Stomach (tissue), 9 donors: Measurements from ENCODE around the gene NR1D1. TPM values are rescaled to one million over a fixed set of nuclear protein-coding genes. Genes with fewer than 3 reads are reported as not detected.

Experiments used
- DNase-seq, 2 donors: peaks; one replicate each; pipeline versions ENCODE4 v3.0.0 to v3.0.0-alpha.2; 2013 to 2019
- H3K27ac ChIP-seq, 5 donors: fragments of 200-600 bp in 4 of 5; sonication (generic) in 4 of 5; one replicate each; pipeline ENCODE4 v1.5.1; 2013 to 2019; ENCODE audit warnings: mild to moderate bottlenecking in 1 of 5, moderate library complexity in 1 of 5
- H3K27me3 ChIP-seq, 3 donors: fragments of 200-600 bp; sonication (generic); one replicate each; pipeline ENCODE4 v1.5.1; 2017 to 2019; ENCODE audit warnings: mixed run types in 1 of 3
- H3K36me3 ChIP-seq, 4 donors: fragments of 200-600 bp; sonication (generic); 1 replicate in 3 of 4; 2 replicates in 1 of 4; pipeline ENCODE4 v1.5.1; 2016 to 2019
- H3K4me1 ChIP-seq, 4 donors: fragments of 200-600 bp; sonication (generic); one replicate each; pipeline ENCODE4 v1.5.1; 2016 to 2019
- H3K4me3 ChIP-seq, 4 donors: fragments of 200-600 bp; sonication (generic) in 3 of 4; one replicate each; pipeline ENCODE4 v1.5.1; 2016 to 2019; ENCODE audit warnings: mild to moderate bottlenecking in 1 of 4
- H3K9me3 ChIP-seq, 4 donors: fragments of 200-600 bp; sonication (generic); one replicate each; pipeline ENCODE4 v1.5.1; 2016 to 2019
- EP300 ChIP-seq: sonication (generic); formaldehyde crosslinking; IDR thresholded peaks from one replicate; pipeline ENCODE4 v1.6.1; 2017; ENCODE audit warnings: antibody characterized with exemption
- POLR2A ChIP-seq, 4 donors: fragments of 450-650 bp; IDR thresholded peaks; one replicate each; pipeline ENCODE4 v1.6.1; 2016; ENCODE audit warnings: antibody characterized with exemption in 4 of 4, control low read depth in 2 of 4, mild to moderate bottlenecking in 1 of 4, moderate library complexity in 1 of 4
- POLR2AphosphoS5 ChIP-seq, 3 donors: sonication (generic); formaldehyde crosslinking; IDR thresholded peaks; one replicate each; pipeline ENCODE4 v1.6.1; 2016; ENCODE audit warnings: antibody characterized with exemption in 3 of 3
- WGBS, 5 donors: extraction: QIAGEN DNeasy Blood & Tissue Kit in 3 of 5; methylation state at CpG; one replicate each; pipeline versions ENCODE4 v1.1.5 to v1.1.7; 2013 to 2018; 5-methylcytosine and 5-hydroxymethylcytosine counted together
- intact Hi-C: fragments of 100-400 bp; cut with DNase I; formaldehyde crosslinking; loops from one replicate; pipeline ENCODE4 v1.15.1; 2023; ENCODE audit warnings: low total_unique reads
- polyA plus RNA-seq, 3 donors: library from polyadenylated mRNA; stranded (reverse); fragments of 200-250 nt; gene quantifications; one replicate each; pipeline ENCODE4 v1.2.3, GENCODE V29; 2013
- total RNA-seq, 5 donors: library from RNA; depleted of rRNA; stranded (reverse); fragments of >200 nt; gene quantifications; one replicate each; pipeline versions ENCODE4 v1.1.0 to v1.2.3, GENCODE V29; 2014 to 2016
- TF ChIP-seq, protein P1 (sequence below), 7 experiments: fragments of 450-650 bp in 4 of 7; fragments of 200-600 bp in 3 of 7; sonication (generic) in 3 of 7; IDR thresholded peaks; one replicate each; pipeline ENCODE4 v1.5.1; 2016 to 2019; ENCODE audit warnings: antibody characterized with exemption in 7 of 7, control low read depth in 2 of 7, mild to moderate bottlenecking in 1 of 7
- donor health status: healthy with polysubstance abuse.
- donor health status: Bipolar disorder and iron deficiency.
- donor health status: healthy.

Gene NR1D1
- total and polyA plus RNA-seq, 8 donors: 2.8 to 20.5 (median 9.3) TPM

DNA sequence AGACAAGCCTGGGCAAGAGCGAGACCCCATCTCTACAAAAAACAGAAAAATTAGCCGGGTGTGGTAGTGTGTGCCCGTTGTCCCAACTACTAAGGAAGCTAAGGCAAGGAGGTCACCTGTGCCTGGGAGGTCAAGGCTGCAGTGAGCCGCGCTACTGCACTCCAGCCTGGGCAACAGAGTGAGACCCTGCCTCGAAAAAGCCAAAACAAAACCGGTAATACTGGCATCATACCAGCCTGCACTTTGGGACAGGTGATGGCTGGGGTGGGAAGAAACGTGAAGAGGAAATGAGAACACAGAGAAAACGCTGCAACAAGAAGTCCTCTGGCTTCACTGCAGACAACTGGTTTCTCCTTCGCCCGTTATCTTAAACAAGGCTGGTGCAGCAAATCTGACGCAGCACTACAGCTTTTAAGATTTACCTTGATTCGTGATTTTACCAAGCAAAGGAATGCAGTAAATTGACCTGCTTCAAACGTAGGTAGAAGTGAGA, 39.2 kb upstream of the NR1D1 start:
- DNase-seq: no peak
- no peaks in the 10 kb centered on the region for H3K27me3 ChIP-seq
- no peaks in the 10 kb centered on the region for H3K9me3 ChIP-seq
- peak overlapping the region; percentile 97 to 99 (median 99) for H3K27ac ChIP-seq
- peaks cover 20 to 66% (median 33%) of the 10 kb centered on the region in 4 donors for H3K4me1 ChIP-seq
- intact Hi-C loops: no loop called here
- peaks cover 26 to 62% (median 57%) of the 10 kb centered on the region in 4 donors for H3K36me3 ChIP-seq
- peak overlapping the region; percentile 55 to 87 (median 74) for H3K4me3 ChIP-seq
- 8 to 12% (median 11%) methylated on average over 14 of the region's 14 CpGs for WGBS, 5 donors
- no peak for TF ChIP-seq POLR2A (IDR thresholded peaks at IDR 0.05)
- no peak for TF ChIP-seq EP300
- no peak for TF ChIP-seq POLR2AphosphoS5 (IDR thresholded peaks at IDR 0.05)
- TF ChIP-seq, protein P1, sequence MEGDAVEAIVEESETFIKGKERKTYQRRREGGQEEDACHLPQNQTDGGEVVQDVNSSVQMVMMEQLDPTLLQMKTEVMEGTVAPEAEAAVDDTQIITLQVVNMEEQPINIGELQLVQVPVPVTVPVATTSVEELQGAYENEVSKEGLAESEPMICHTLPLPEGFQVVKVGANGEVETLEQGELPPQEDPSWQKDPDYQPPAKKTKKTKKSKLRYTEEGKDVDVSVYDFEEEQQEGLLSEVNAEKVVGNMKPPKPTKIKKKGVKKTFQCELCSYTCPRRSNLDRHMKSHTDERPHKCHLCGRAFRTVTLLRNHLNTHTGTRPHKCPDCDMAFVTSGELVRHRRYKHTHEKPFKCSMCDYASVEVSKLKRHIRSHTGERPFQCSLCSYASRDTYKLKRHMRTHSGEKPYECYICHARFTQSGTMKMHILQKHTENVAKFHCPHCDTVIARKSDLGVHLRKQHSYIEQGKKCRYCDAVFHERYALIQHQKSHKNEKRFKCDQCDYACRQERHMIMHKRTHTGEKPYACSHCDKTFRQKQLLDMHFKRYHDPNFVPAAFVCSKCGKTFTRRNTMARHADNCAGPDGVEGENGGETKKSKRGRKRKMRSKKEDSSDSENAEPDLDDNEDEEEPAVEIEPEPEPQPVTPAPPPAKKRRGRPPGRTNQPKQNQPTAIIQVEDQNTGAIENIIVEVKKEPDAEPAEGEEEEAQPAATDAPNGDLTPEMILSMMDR (IDR thresholded peaks at IDR 0.05): no peak

DNA sequence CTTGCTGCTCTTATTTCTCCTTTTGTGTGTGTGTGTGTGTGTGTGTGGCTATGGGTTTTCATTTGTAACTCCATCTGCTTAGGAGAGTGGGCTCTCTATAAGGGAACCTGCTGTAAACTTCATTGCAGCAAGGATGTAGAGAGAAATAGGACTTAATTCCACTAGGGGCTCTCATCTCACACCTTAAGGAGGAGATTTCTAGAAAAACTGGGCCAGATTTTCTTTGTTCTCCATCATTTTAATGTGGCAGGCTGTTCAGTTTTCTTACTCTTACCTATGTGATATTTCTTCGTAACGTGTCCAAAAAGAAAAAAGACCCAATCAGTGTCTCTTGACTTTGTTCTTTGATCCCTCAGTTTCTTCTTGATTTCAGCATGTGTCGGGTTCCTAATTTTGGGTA, 35.4 kb upstream of the NR1D1 start:
- DNase-seq: no peak

DNA sequence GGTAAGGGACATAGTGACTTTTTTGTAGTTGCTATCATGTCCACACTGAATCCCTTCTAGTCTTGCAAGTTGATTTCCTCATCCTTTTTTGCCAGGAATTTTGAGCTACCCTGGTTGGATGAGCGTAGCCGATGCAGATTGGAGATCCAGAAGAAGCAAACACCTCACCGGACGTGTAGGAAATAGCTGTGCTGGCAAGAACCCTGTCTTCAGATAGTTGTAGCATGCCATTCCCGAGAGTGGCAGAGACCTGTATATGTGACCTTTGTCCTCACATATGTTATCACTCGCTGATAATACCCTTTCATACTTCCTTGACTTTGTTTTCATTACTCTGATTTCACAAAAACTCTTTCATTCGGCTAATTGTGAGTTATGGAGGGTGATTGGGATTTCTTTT, 33.8 kb upstream of the NR1D1 start:
- peak; percentile 47 to 60 for DNase-seq
- H3K9me3 ChIP-seq: no peaks in the 10 kb centered on the region
- intact Hi-C loops: loop anchor here (5.0 kb wide), 1 partner anchor 33 kb away; no protein-coding TSS in a partner anchor
- TF ChIP-seq, protein P1 (IDR thresholded peaks at IDR 0.05): no peak
- no peak for TF ChIP-seq POLR2A (IDR thresholded peaks at IDR 0.05)
- TF ChIP-seq EP300: no peak
- peak in 2 of 3 donors; percentile 12 to 52 for TF ChIP-seq POLR2AphosphoS5 (IDR thresholded peaks at IDR 0.05)
- H3K27me3 ChIP-seq: no peaks in the 10 kb centered on the region
- H3K36me3 ChIP-seq: peaks cover 46 to 87% (median 82%) of the 10 kb centered on the region in 4 donors
- H3K4me3 ChIP-seq: no peak overlapping the region
- 27 to 56% (median 33%) methylated on average over 7 of the region's 7 CpGs for WGBS, 5 donors
- peaks cover 7 to 83% (median 21%) of the 10 kb centered on the region in 4 donors for H3K4me1 ChIP-seq
- peak overlapping the region; percentile 8 to 61 (median 58) for H3K27ac ChIP-seq

More for the DNA sequence above, 35.4 kb upstream of the NR1D1 start:
- peaks cover 12 to 75% (median 27%) of the 10 kb centered on the region in 4 donors for H3K4me1 ChIP-seq
- H3K4me3 ChIP-seq: no peak overlapping the region
- WGBS, 5 donors: 88 to 98% (median 91%) methylated on average over 3 of the region's 3 CpGs
- TF ChIP-seq, protein P1 (IDR thresholded peaks at IDR 0.05): no peak
- TF ChIP-seq EP300: no peak
- TF ChIP-seq POLR2A (IDR thresholded peaks at IDR 0.05): no peak
- no peak for TF ChIP-seq POLR2AphosphoS5 (IDR thresholded peaks at IDR 0.05)
- no peaks in the 10 kb centered on the region for H3K27me3 ChIP-seq
- peaks cover 35 to 70% (median 66%) of the 10 kb centered on the region in 4 donors for H3K36me3 ChIP-seq
- H3K9me3 ChIP-seq: no peaks in the 10 kb centered on the region
- peak overlapping the region in 4 of 5 donors; percentile 25 to 61 (median 40) for H3K27ac ChIP-seq
- intact Hi-C loops: no loop called here

DNA sequence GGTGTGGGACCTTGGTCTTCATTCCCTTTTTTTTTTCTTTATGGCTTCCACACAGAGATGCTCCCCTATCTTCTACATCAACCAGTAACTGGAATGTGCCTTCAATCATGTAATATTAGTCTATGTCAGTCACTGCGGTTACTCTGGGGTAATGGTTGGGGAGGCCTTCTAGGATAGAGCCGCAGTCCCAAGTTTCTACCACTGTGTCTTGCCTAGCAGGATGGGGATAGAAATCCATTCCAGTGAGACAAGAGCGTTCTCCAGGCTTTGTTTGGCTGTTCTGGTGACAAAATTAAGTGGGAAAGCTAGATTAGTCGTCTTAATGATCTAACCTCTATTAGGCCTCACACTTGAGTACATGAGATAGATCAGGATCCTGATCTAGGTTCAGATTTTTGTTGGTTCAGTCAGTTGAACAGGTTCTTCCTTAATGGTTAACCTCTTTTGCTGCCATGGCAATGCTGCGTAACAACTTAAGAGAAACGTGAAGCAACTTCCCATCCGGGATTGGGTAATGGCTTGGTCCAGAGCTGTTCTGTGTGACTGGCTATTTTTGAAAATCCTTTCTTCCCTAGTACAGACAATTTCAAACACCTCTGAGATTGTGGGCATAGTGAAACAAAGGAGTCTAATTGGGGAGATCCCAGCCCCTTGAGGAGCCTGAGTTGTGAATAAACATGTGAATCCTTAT, 30.1 kb upstream of the NR1D1 start:
- H3K4me3 ChIP-seq: no peak overlapping the region
- intact Hi-C loops: loop anchor here (5.0 kb wide), 1 partner anchor 37 kb away; no protein-coding TSS in a partner anchor
- H3K4me1 ChIP-seq: peaks cover 2 to 79% (median 18%) of the 10 kb centered on the region in 4 donors
- WGBS, 5 donors: 76 to 88% (median 83%) methylated on average over 7 of the region's 7 CpGs
- no peak for TF ChIP-seq POLR2AphosphoS5 (IDR thresholded peaks at IDR 0.05)
- TF ChIP-seq, protein P1 (IDR thresholded peaks at IDR 0.05): no peak
- TF ChIP-seq EP300: no peak
- TF ChIP-seq POLR2A (IDR thresholded peaks at IDR 0.05): no peak
- peak; percentile 43 to 47 for DNase-seq
- H3K27ac ChIP-seq: peak overlapping the region in 4 of 5 donors; percentile 19 to 75 (median 44)
- no peaks in the 10 kb centered on the region for H3K27me3 ChIP-seq
- peaks cover 70 to 100% (median 100%) of the 10 kb centered on the region in 4 donors for H3K36me3 ChIP-seq
- H3K9me3 ChIP-seq: no peaks in the 10 kb centered on the region
